Loucy (cell line): ENCODE data around the gene SSH3.

Source experiments
- H2AFZ ChIP-seq: fragments of 200-600 bp; sonication (generic); 2 replicates; pipeline ENCODE4 v1.6.0; 2016; ENCODE audit warnings: antibody characterized with exemption, mild to moderate bottlenecking, low read length, moderate library complexity
- H3F3A ChIP-seq: fragments of 200-600 bp; 2 replicates; pipeline ENCODE4 v1.6.0; 2016; ENCODE audit warnings: antibody characterized with exemption, low read depth, mild to moderate bottlenecking
- H3K27me3 ChIP-seq: fragments of 200-600 bp; sonication (generic); 2 replicates; pipeline ENCODE4 v1.6.1; 2014; ENCODE audit warnings: low read length, mild to moderate bottlenecking; ENCODE audit not compliant: insufficient read depth, poor library complexity, severe bottlenecking
- H3K36me3 ChIP-seq: fragments of 200-600 bp; sonication (generic); 2 replicates; pipeline ENCODE4 v1.6.1; 2016; ENCODE audit warnings: low read length; ENCODE audit not compliant: insufficient read depth
- H3K4me1 ChIP-seq: fragments of 200-600 bp; sonication (generic); 2 replicates; pipeline ENCODE4 v1.5.1; 2014; ENCODE audit warnings: low read length, mild to moderate bottlenecking; ENCODE audit not compliant: insufficient read depth, poor library complexity, severe bottlenecking
- H3K4me2 ChIP-seq: fragments of 200-600 bp; sonication (generic); 2 replicates; pipeline ENCODE4 v1.6.0; 2014; ENCODE audit warnings: antibody characterized with exemption, low read length, low read depth, mild to moderate bottlenecking; ENCODE audit not compliant: poor library complexity, severe bottlenecking
- H3K4me3 ChIP-seq: fragments of 200-600 bp; sonication (generic); 2 replicates; pipeline ENCODE4 v1.5.1; 2014; ENCODE audit warnings: low read length, mild to moderate bottlenecking, mixed read lengths; ENCODE audit not compliant: poor library complexity, severe bottlenecking
- H3K79me2 ChIP-seq: fragments of 200-600 bp; sonication (generic); 2 replicates; pipeline ENCODE4 v1.6.1; 2014; ENCODE audit warnings: low read length; ENCODE audit not compliant: insufficient read depth
- H3K9ac ChIP-seq: fragments of 200-600 bp; sonication (generic); 2 replicates; pipeline ENCODE4 v1.6.0; 2014; ENCODE audit warnings: mild to moderate bottlenecking, low read depth, low read length, moderate library complexity; ENCODE audit not compliant: poor library complexity, severe bottlenecking
- H3K9me2 ChIP-seq: fragments of 200-600 bp; sonication (generic); replicated peaks from 2 replicates; pipeline ENCODE4 v1.6.1; 2016; ENCODE audit warnings: low read depth, low read length, mixed read lengths
- H3K9me3 ChIP-seq: fragments of 200-600 bp; sonication (generic); 2 replicates; pipeline ENCODE4 v1.6.1; 2014; ENCODE audit warnings: mild to moderate bottlenecking, antibody characterized with exemption, low read length, low read depth; ENCODE audit not compliant: insufficient read depth
- H4K20me1 ChIP-seq: fragments of 200-600 bp; sonication (generic); 2 replicates; pipeline ENCODE4 v1.6.0; 2014; ENCODE audit warnings: antibody characterized with exemption, low read length, mild to moderate bottlenecking; ENCODE audit not compliant: insufficient read depth, poor library complexity, severe bottlenecking
- CTCF ChIP-seq: fragments of 200-600 bp; sonication (generic); conservative IDR thresholded peaks from 2 replicates; pipeline ENCODE4 v1.5.1; 2014; ENCODE audit warnings: mild to moderate bottlenecking, antibody characterized with exemption, low read length
- EZH2phosphoT487 ChIP-seq: fragments of 200-600 bp; IDR thresholded peaks from 2 replicates; pipeline ENCODE4 v1.6.1; 2018; ENCODE audit warnings: antibody characterized with exemption, mild to moderate bottlenecking, moderate library complexity, borderline replicate concordance

SSH3 gene

DNA sequence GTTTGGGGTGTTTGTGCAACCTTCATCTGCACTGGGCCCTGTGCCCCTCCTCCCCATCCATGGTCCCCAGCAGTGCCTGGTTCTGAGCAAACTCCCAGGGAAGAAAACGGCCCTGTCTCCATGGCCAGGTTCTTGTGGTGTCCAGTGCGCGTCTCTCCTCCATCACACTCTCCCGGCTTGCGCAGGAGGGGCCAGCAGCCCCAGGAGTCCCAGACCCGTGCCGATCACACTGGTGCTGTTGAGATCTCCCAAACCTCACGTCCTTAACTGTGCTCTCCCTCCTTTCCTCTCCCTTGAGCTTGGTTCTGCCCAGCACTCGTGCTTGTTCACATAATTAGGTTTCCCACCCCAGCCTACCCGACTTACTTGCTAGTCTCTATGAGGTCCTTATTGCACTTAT is 48.0 kb upstream of the SSH3 start:
- Histone ChIP-seq H2AFZ (no peak overlapping the region), H4K20me1 (peaks cover 16% of the 10 kb centered on the region), H3K79me2 (peaks cover 2% of the 10 kb centered on the region; the same call in 1 of the 2 replicates), H3K9me3 (no peaks in the 10 kb centered on the region), H3K4me1 (peaks cover 11% of the 10 kb centered on the region), H3K4me2 (no peak overlapping the region), H3K9ac (no peak overlapping the region), H3K36me3 (peaks cover 69% of the 10 kb centered on the region; the same call in 1 of the 2 replicates), H3F3A (peaks cover 14% of the 10 kb centered on the region; the same call in 1 of the 2 replicates), H3K9me2 (no peaks in the 10 kb centered on the region), H3K27me3 (no peaks in the 10 kb centered on the region), H3K4me3 (no peak overlapping the region)
- no peak for TF ChIP-seq CTCF
- no peak for TF ChIP-seq EZH2phosphoT487

DNA sequence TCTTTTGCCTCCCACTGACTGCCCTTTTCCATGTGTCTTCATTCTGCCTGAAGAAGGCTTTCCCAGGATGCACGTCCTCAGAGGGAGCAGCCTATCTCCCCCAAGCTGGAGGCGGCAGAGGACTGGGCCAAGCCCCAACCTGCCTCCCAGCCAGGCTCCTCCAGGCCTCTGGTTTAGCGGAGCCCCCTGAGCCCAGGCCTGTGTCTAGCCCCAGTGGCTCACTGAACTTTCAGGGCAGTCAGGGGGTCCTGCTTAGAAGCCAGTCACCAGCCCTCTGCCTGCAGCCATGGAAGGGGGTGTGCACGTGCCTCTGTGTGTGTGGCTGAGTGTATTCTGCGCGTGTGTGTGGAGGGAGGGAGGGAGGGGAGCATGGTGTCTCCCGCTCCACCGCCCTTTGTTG is 47.5 kb upstream of the SSH3 start:
- H3K4me3 ChIP-seq = no peak overlapping the region
- no peaks in the 10 kb centered on the region for H3K9me2 ChIP-seq
- no peaks in the 10 kb centered on the region for H3K27me3 ChIP-seq
- no peak overlapping the region for H3K9ac ChIP-seq
- H2AFZ ChIP-seq = no peak overlapping the region
- peaks cover 14% of the 10 kb centered on the region; the same call in 1 of the 2 replicates for H3F3A ChIP-seq
- H3K36me3 ChIP-seq = peaks cover 64% of the 10 kb centered on the region; the same call in 1 of the 2 replicates
- no peaks in the 10 kb centered on the region for H3K9me3 ChIP-seq
- H3K4me1 ChIP-seq = peaks cover 11% of the 10 kb centered on the region
- H4K20me1 ChIP-seq = peaks cover 16% of the 10 kb centered on the region
- TF ChIP-seq EZH2phosphoT487 (no peak), CTCF (no peak)
- H3K4me2 ChIP-seq = no peak overlapping the region
- H3K79me2 ChIP-seq = no peaks in the 10 kb centered on the region

GRCh38 chr11:67256477-67257135 is 46.7 kb upstream of the SSH3 start:
- Histone ChIP-seq H3K9me2 (no peaks in the 10 kb centered on the region), H3K4me1 (peaks cover 4% of the 10 kb centered on the region), H3K36me3 (peaks cover 57% of the 10 kb centered on the region; the same call in 1 of the 2 replicates), H4K20me1 (peaks cover 10% of the 10 kb centered on the region), H2AFZ (no peak overlapping the region), H3F3A (peaks cover 14% of the 10 kb centered on the region; the same call in 1 of the 2 replicates), H3K27me3 (no peaks in the 10 kb centered on the region), H3K9ac (no peak overlapping the region), H3K4me3 (no peak overlapping the region), H3K4me2 (no peak overlapping the region), H3K79me2 (no peaks in the 10 kb centered on the region), H3K9me3 (no peaks in the 10 kb centered on the region)
- TF ChIP-seq EZH2phosphoT487 = no peak
- no peak for TF ChIP-seq CTCF
